ENCODE measurements around the gene RCAN1. TPM values are rescaled to one million over a fixed set of nuclear protein-coding genes. Genes with fewer than 3 reads are reported as not detected.

RCAN1 gene
- total RNA-seq, 1 experiment from 2014 or later: 13.5 TPM

GRCh38 chr21:34530261-34530660 lies 84.7 kb downstream of the RCAN1 start:
- no peak for DNase-seq (ENCODE audit: low read depth, low spot score)
- in situ Hi-C loops (cut with HindIII; ENCODE audit: low pct_unique_long_range_greater_than_20kb, low sequenced_read_pairs) (no loop called here), intact Hi-C loops (cut with micrococcal nuclease; ENCODE audit: unreplicated experiment) (no loop called here)
- ATAC-seq: no peak
- Histone ChIP-seq H3K27me3 (ENCODE audit: control insufficient read depth, insufficient read depth, low read length) (no peaks in the 10 kb centered on the region), H3K4me3 (ENCODE audit: low read depth in 2 of 2, low read length in 2 of 2) (no peak overlapping the region), H3K4me1 (ENCODE audit: control insufficient read depth, insufficient read depth, low read length) (peaks cover 10% of the 10 kb centered on the region; the same call in 1 of the 2 replicates), H3K9me3 (ENCODE audit: control insufficient read depth, insufficient read depth, low read depth, low read length) (no peaks in the 10 kb centered on the region; the same call in 1 of the 2 replicates), H3K27ac (ENCODE audit: low read length) (no peak overlapping the region), H3K36me3 (ENCODE audit: control insufficient read depth, insufficient read depth, low read length) (no peaks in the 10 kb centered on the region)
- TF ChIP-seq POLR2AphosphoS5 (IDR thresholded peaks at IDR 0.05; ENCODE audit: low read depth, low read length) (no peak), SIN3A (IDR thresholded peaks at IDR 0.05; ENCODE audit: borderline replicate concordance, insufficient read depth, low read depth, low read length) (no peak), TCF7L2 (IDR thresholded peaks at IDR 0.05; ENCODE audit: low read depth, low read length) (no peak), CTCF (IDR thresholded peaks at IDR 0.05) (no peak), REST (IDR thresholded peaks at IDR 0.05; ENCODE audit: insufficient read depth in 1 of 2, low read depth in 2 of 2, low read length in 1 of 2) (no peak)
- no TSS peak for BruUV-seq (replicated peaks)
- CTCF ChIA-PET: no interaction called here
- POLR2A ChIA-PET: no interaction called here

GRCh38 chr21:34528131-34528561 lies 86.8 kb downstream of the RCAN1 start:
- intact Hi-C loops (cut with micrococcal nuclease; ENCODE audit: unreplicated experiment): no loop called here
- POLR2A ChIA-PET: no interaction called here
- ATAC-seq: no peak

More at GRCh38 chr21:34528131-34528561, 86.8 kb downstream of the RCAN1 start:
- TF ChIP-seq POLR2AphosphoS5 (IDR thresholded peaks at IDR 0.05; ENCODE audit: low read depth, low read length) (no peak), SIN3A (IDR thresholded peaks at IDR 0.05; ENCODE audit: borderline replicate concordance, insufficient read depth, low read depth, low read length) (no peak), TCF7L2 (IDR thresholded peaks at IDR 0.05; ENCODE audit: low read depth, low read length) (no peak), CTCF (IDR thresholded peaks at IDR 0.05) (no peak), REST (IDR thresholded peaks at IDR 0.05; ENCODE audit: insufficient read depth in 1 of 2, low read depth in 2 of 2, low read length in 1 of 2) (no peak)
- Histone ChIP-seq H3K27ac (ENCODE audit: low read length) (no peak overlapping the region), H3K36me3 (ENCODE audit: control insufficient read depth, insufficient read depth, low read length) (no peaks in the 10 kb centered on the region), H3K4me1 (ENCODE audit: control insufficient read depth, insufficient read depth, low read length) (peaks cover 10% of the 10 kb centered on the region), H3K4me3 (ENCODE audit: low read depth in 2 of 2, low read length in 2 of 2) (no peak overlapping the region), H3K27me3 (ENCODE audit: control insufficient read depth, insufficient read depth, low read length) (no peaks in the 10 kb centered on the region), H3K9me3 (ENCODE audit: control insufficient read depth, insufficient read depth, low read depth, low read length) (no peaks in the 10 kb centered on the region; the same call in 1 of the 2 replicates)
- DNase-seq (ENCODE audit: low read depth, low spot score): no peak
- CTCF ChIA-PET: no interaction called here
- BruUV-seq (replicated peaks): no TSS peak
- in situ Hi-C loops (cut with HindIII; ENCODE audit: low pct_unique_long_range_greater_than_20kb, low sequenced_read_pairs): no loop called here
